Measurements from ENCODE around the gene SEPTIN12. TPM values are rescaled to one million over a fixed set of nuclear protein-coding genes. Genes with fewer than 3 reads are reported as not detected.

SEPTIN12 gene
- total RNA-seq, 2 donors from 2014 or later, result not detected

DNA sequence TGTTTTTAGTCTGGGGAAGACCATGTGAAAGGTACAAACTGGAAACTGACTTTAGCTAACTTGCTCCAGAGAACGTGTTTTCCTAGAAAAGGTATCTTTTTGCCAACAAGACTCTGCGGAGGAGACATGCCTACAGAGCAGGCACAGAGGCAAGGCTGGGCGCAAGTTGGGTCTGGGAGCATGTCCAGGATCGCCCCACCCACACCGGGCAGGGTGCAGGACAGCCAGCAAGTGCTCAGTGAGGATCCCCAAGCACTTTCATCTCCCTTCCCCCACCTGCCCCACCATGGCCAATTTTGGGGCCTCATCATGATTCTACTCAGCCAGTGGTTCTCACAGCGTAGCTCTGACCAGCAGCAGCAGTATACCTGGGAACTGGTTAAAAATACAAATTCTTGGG is 32.5 kb upstream of the SEPTIN12 start:
- Histone ChIP-seq H3K4me3 (no peak overlapping the region), H3K36me3 (peaks cover 21% of the 10 kb centered on the region), H3K27me3 (no peaks in the 10 kb centered on the region), H3K27ac (no peak overlapping the region), H3K9me3 (no peaks in the 10 kb centered on the region), H3K4me1 (no peaks in the 10 kb centered on the region), H3K9ac (ENCODE audit: low read depth in 2 of 2, low read length in 2 of 2) (no peak overlapping the region)
- intact Hi-C loops (cut with DNase I), result no loop called here
- no peak for DNase-seq
- TF ChIP-seq, protein P1, sequence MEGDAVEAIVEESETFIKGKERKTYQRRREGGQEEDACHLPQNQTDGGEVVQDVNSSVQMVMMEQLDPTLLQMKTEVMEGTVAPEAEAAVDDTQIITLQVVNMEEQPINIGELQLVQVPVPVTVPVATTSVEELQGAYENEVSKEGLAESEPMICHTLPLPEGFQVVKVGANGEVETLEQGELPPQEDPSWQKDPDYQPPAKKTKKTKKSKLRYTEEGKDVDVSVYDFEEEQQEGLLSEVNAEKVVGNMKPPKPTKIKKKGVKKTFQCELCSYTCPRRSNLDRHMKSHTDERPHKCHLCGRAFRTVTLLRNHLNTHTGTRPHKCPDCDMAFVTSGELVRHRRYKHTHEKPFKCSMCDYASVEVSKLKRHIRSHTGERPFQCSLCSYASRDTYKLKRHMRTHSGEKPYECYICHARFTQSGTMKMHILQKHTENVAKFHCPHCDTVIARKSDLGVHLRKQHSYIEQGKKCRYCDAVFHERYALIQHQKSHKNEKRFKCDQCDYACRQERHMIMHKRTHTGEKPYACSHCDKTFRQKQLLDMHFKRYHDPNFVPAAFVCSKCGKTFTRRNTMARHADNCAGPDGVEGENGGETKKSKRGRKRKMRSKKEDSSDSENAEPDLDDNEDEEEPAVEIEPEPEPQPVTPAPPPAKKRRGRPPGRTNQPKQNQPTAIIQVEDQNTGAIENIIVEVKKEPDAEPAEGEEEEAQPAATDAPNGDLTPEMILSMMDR (IDR thresholded peaks at IDR 0.05), result no peak

DNA sequence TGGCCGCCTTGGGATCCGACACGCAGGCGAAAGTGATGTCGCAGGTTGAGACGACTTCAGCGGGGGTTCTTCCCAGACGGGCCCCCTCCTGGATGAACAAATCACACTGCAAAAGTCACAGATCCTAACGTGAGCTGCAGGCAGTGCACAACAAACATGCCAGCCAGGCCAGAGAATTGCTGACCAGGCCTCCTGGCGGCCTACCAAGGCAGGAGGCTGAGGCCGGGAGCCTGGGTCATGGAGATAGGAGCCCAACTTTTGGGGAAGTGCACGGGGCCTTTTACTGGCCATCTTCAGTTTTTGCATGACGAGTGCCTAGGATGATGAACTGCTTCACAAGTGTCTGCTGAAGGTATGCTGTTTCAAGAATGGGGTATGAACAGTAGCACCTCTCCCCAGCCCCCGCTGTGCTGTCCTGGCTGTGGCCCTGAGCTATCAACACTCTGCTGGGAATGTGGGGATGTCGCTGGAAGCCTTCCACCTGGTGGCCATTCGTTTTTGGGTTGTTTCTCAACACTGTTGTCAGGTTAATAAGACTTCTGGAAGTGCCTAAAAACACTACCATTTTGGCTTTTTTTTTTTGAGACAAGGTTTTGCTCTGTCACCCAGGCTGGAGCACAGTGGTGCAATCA is 26.5 kb upstream of the SEPTIN12 start:
- no peak overlapping the region for H3K4me3 ChIP-seq

DNA sequence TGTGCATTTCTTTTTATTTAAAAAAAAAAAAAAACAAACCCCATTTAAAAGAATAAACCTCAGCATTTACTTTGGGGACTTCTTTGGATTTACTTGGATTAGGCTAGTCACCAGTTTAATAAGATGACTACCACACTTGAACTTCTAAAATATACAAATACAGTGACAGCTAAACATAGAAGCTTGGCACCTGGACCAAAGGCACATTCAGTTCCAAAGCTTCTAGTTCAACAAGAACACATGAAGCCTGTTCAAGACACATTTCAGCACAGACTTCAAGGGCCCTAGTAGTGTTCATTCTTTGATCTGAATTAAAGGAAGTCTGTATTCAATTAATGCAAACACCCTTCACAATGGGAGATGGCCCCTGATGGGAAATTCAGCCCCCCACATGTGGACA is 25.9 kb upstream of the SEPTIN12 start:
- DNase-seq, result no peak
- Histone ChIP-seq H3K9ac (ENCODE audit: low read depth in 2 of 2, low read length in 2 of 2) (no peak overlapping the region), H3K4me1 (no peaks in the 10 kb centered on the region), H3K9me3 (no peaks in the 10 kb centered on the region), H3K27ac (no peak overlapping the region), H3K36me3 (peaks cover 3% of the 10 kb centered on the region), H3K4me3 (no peak overlapping the region), H3K27me3 (no peaks in the 10 kb centered on the region)
- intact Hi-C loops (cut with DNase I), result no loop called here
- TF ChIP-seq, protein P1 (IDR thresholded peaks at IDR 0.05), result no peak

More for the DNA sequence above, 26.5 kb upstream of the SEPTIN12 start:
- Histone ChIP-seq H3K9ac (ENCODE audit: low read depth in 2 of 2, low read length in 2 of 2) (no peak overlapping the region), H3K36me3 (peaks cover 3% of the 10 kb centered on the region), H3K27ac (no peak overlapping the region), H3K9me3 (no peaks in the 10 kb centered on the region), H3K27me3 (no peaks in the 10 kb centered on the region), H3K4me1 (no peaks in the 10 kb centered on the region)
- no peak for DNase-seq
- intact Hi-C loops (cut with DNase I), result no loop called here
- TF ChIP-seq, protein P1 (IDR thresholded peaks at IDR 0.05), result no peak

DNA sequence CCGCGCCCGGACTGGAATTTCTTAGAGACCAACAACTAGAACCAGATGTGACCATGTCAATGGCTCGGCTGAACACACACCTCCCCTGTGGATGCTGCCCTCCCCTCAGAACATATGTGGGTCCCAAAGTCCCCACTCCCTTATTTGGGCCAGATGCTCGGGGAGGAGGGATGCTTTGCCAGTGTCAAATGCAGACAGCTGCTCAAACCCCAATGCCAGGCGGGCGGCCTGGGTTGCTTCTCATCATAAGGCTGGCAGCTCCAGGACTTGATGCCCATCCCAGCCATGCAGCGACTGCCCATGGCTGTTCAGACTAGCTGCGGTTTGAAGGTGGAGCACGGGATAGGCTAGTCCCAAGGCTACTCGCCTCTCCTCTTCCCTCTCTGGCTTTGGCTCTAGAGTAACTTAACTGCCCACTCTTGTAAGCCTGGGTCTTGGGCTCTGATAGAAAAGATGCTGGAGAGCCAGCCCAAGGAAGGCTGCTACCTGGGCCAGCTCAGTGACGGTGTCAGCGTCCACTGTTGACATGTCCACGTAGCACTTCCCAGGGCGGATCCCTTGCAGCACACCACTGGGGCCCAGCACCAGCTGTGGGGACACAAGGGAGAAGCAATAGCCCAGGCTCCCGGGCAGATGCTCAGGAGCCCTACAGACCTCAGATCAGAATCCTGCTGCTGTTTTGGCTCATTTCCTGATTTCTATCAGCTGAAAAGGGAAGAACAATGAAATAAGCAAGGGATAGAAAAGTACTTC is 25.3 kb upstream of the SEPTIN12 start:
- no peaks in the 10 kb centered on the region for H3K4me1 ChIP-seq
- intact Hi-C loops (cut with DNase I), result no loop called here
- H3K36me3 ChIP-seq, result peaks cover 3% of the 10 kb centered on the region
- H3K9ac ChIP-seq (ENCODE audit: low read depth in 2 of 2, low read length in 2 of 2), result no peak overlapping the region
- H3K27ac ChIP-seq, result no peak overlapping the region
- TF ChIP-seq, protein P1 (IDR thresholded peaks at IDR 0.05), result no peak
- H3K4me3 ChIP-seq, result no peak overlapping the region
- DNase-seq, result no peak
- no peaks in the 10 kb centered on the region for H3K27me3 ChIP-seq
- H3K9me3 ChIP-seq, result no peaks in the 10 kb centered on the region

DNA sequence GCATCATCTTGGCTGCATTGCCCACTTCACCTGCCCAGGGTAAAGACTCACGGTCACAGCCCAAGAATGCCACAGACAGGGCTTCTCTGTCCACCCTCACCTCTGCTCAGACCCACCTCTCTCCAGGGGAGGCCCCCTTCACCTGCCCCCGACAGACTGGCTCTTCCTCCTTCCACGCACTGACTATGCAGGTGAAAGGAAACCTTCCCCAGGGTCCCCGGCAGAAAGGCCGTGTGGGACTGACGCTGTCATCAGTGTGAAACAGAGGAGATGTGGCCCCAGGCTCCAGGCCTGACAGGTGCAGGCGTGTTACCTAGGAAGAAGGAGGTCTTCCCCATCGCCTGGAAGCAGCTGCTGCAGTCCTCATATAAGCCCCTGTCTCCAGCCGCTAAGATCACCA is 23.6 kb upstream of the SEPTIN12 start:
- Histone ChIP-seq H3K27ac (no peak overlapping the region), H3K4me1 (no peaks in the 10 kb centered on the region), H3K9me3 (no peaks in the 10 kb centered on the region), H3K9ac (ENCODE audit: low read depth in 2 of 2, low read length in 2 of 2) (no peak overlapping the region), H3K27me3 (no peaks in the 10 kb centered on the region), H3K4me3 (no peak overlapping the region), H3K36me3 (peaks cover 4% of the 10 kb centered on the region)
- DNase-seq, result no peak
- TF ChIP-seq, protein P1 (IDR thresholded peaks at IDR 0.05), result no peak
- intact Hi-C loops (cut with DNase I), result no loop called here

Measured in colonic mucosa (tissue), 4 donors.